Stimulated activated CD4-positive, alpha-beta T cell treated with anti-CD3 and anti-CD28 coated beads, TNF-alpha, amount 100 ng/mL, for 4 hours (primary cell): ENCODE data around the gene SDHA.

Source experiments
- DNase-seq, 3 experiments: peaks; one replicate each; pipeline ENCODE4 v3.0.0-alpha.2; 2020; ENCODE audit warnings: low read depth in 3 of 3

SDHA gene

GRCh38 chr5:185095-186070 is 32.7 kb upstream of the SDHA start:
- DNase-seq: no peak

GRCh38 chr5:186091-187041 is 31.8 kb upstream of the SDHA start:
- no peak for DNase-seq

GRCh38 chr5:187042-187431 is 31.1 kb upstream of the SDHA start:
- no peak for DNase-seq

GRCh38 chr5:187617-188451 is 30.3 kb upstream of the SDHA start:
- no peak for DNase-seq

GRCh38 chr5:188488-189481 is 29.3 kb upstream of the SDHA start:
- peak; percentile 72 to 80 (median 79) for DNase-seq

- DNase-seq: no peak
These were observed 28.6 kb upstream of the SDHA start for GRCh38 chr5:189486-189885.

- DNase-seq: no peak
These were observed 28.1 kb upstream of the SDHA start for GRCh38 chr5:189976-190365.

- DNase-seq: no peak
These were observed 27.6 kb upstream of the SDHA start for GRCh38 chr5:190366-191035.

- no peak for DNase-seq
These were observed 26.8 kb upstream of the SDHA start, which contains the start of gene LRRC14B for GRCh38 chr5:191036-191948. TSS of gene LRRC14B (plus strand) at chr5:191495. CDS start at chr5:191539, 44 bp downstream.

- DNase-seq: no peak
These were observed 26.0 kb upstream of the SDHA start for GRCh38 chr5:191949-192690.

- DNase-seq: no peak
These were observed 25.5 kb upstream of the SDHA start for GRCh38 chr5:192691-192969.

- DNase-seq: no peak
These were observed 24.9 kb upstream of the SDHA start for GRCh38 chr5:192970-193831.

GRCh38 chr5:194102-194501 is 24.0 kb upstream of the SDHA start:
- no peak for DNase-seq

- no peak for DNase-seq
These were observed 23.4 kb upstream of the SDHA start for GRCh38 chr5:194603-195209.

- no peak for DNase-seq
These were observed 22.5 kb upstream of the SDHA start for GRCh38 chr5:195401-196160.

GRCh38 chr5:196350-196749 is 21.8 kb upstream of the SDHA start:
- no peak for DNase-seq
